ENCODE measurements around the gene NIT2. TPM values are rescaled to one million over a fixed set of nuclear protein-coding genes. Genes with fewer than 3 reads are reported as not detected.

Gene NIT2
- total RNA-seq, 1 donor, result 25.0 TPM

DNA sequence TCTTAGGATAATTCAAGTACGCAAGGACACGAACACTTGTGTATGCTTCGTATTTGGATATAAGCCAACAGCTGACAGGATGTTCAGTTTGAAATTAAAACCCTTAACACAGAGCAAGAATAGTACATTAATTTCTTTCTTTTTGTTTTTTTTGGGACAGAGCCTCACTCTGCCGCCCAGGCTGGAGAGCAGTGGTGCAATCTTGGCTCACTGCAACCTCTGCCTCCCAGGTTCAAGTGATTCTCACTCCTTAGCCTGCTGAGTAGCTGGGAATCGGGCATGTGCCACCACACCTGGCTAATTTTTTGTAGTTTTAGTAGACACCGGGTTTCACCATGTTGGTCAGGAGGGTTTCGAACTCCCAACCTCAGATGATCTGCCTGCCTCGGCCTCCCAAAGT lies 33.9 kb downstream of the NIT2 start:
- TF ChIP-seq, protein P1, sequence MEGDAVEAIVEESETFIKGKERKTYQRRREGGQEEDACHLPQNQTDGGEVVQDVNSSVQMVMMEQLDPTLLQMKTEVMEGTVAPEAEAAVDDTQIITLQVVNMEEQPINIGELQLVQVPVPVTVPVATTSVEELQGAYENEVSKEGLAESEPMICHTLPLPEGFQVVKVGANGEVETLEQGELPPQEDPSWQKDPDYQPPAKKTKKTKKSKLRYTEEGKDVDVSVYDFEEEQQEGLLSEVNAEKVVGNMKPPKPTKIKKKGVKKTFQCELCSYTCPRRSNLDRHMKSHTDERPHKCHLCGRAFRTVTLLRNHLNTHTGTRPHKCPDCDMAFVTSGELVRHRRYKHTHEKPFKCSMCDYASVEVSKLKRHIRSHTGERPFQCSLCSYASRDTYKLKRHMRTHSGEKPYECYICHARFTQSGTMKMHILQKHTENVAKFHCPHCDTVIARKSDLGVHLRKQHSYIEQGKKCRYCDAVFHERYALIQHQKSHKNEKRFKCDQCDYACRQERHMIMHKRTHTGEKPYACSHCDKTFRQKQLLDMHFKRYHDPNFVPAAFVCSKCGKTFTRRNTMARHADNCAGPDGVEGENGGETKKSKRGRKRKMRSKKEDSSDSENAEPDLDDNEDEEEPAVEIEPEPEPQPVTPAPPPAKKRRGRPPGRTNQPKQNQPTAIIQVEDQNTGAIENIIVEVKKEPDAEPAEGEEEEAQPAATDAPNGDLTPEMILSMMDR (IDR thresholded peaks at IDR 0.05; ENCODE audit: insufficient read depth, low read depth, low read length), result no peak
- H3K4me3 ChIP-seq (ENCODE audit: low read depth, low read length), result no peak overlapping the region
- DNase-seq (ENCODE audit: low read depth), result no peak

GRCh38 chr3:100370756-100371155 lies 36.2 kb downstream of the NIT2 start:
- DNase-seq (ENCODE audit: low read depth), result no peak
- TF ChIP-seq, protein P1 (IDR thresholded peaks at IDR 0.05; ENCODE audit: insufficient read depth, low read depth, low read length), result no peak
- H3K4me3 ChIP-seq (ENCODE audit: low read depth, low read length), result no peak overlapping the region

- no peak for DNase-seq (ENCODE audit: low read depth)
- H3K4me3 ChIP-seq (ENCODE audit: low read depth, low read length), result no peak overlapping the region
- TF ChIP-seq, protein P1 (IDR thresholded peaks at IDR 0.05; ENCODE audit: insufficient read depth, low read depth, low read length), result no peak
Observed at GRCh38 chr3:100374521-100374920, 40.0 kb downstream of the NIT2 start.

DNA sequence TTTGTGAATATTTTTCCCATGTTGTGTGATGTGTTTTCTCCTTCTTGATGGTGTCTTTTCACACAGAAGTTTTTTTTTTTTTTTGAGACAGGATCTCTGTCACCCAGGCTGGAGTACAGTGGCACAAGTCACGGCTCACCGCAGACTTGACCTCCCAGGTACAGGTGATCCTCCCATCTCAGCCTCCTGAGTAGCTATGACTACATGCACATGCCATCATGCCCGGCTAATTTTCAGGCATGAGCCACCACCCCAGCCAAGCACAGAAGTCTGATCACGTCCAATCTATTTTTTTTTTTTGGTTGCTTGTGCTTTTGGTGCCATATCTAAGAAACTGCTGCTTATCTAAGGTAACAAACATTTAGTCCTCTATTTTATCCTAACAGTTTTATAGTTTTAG lies 41.7 kb downstream of the NIT2 start:
- no peak overlapping the region for H3K4me3 ChIP-seq (ENCODE audit: low read depth, low read length)
- TF ChIP-seq, protein P1 (IDR thresholded peaks at IDR 0.05; ENCODE audit: insufficient read depth, low read depth, low read length), result no peak
- DNase-seq (ENCODE audit: low read depth), result no peak

- H3K4me3 ChIP-seq (ENCODE audit: low read depth, low read length), result no peak overlapping the region
- TF ChIP-seq, protein P1 (IDR thresholded peaks at IDR 0.05; ENCODE audit: insufficient read depth, low read depth, low read length), result no peak
- DNase-seq (ENCODE audit: low read depth), result peak; percentile 38
Observed at GRCh38 chr3:100384733-100385525, 50.4 kb downstream of the NIT2 start.

- TF ChIP-seq, protein P1 (IDR thresholded peaks at IDR 0.05; ENCODE audit: insufficient read depth, low read depth, low read length), result no peak
- H3K4me3 ChIP-seq (ENCODE audit: low read depth, low read length), result no peak overlapping the region
- DNase-seq (ENCODE audit: low read depth), result peak; percentile 21
Observed at GRCh38 chr3:100386437-100387074, 52.0 kb downstream of the NIT2 start.
